ENCODE data around the gene ALK. TPM values are rescaled to one million over a fixed set of nuclear protein-coding genes. Genes with fewer than 3 reads are reported as not detected.

ALK gene
- total RNA-seq, 2 donors from 2014 or later: 0.06 to 0.25 TPM

DNA sequence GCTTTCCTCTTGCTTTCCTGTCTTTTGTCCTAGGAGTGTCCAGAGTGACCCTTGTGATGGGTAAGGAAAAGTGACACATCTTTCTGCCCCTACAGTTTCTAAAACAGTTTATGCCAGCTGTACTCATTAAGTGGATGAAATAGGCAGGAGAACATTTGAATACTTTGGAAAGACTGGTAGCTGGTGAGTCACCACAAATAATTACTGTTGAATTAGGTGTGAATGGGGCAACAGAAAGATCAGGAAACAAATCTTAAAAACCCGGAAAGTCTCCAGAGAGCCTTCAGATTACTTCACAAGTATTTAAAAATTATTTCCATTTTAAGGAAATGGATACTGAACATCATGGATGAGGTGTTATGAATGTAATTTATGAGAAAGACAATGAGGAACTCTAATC, 527.7 kb downstream of the ALK start:
- intact Hi-C loops (cut with DNase I, micrococcal nuclease): no loop called here
- ATAC-seq (no peak), DNase-seq (no peak)

- ATAC-seq: no peak
- intact Hi-C loops (cut with DNase I, micrococcal nuclease): no loop called here
- DNase-seq: no peak
Measured at GRCh38 chr2:29392774-29393173, 528.6 kb downstream of the ALK start.

DNA sequence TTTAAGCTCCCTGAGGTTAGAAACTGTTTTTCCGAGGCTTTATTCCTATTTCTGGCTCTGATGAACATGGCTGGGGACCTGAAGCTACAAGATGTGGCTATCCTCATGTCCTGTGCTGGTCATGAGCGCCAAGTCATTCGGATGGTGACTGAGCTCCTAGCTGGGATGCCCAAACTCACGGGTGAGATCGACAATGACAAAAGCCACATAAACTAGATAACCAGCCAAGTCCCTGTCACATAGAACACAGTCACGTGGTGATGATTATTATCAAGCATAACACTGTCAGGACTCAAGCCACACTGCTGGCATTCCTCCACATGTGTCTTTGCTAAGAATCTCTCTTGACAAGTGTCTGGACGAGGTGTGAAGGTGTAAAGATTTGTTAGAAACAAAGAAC, 531.2 kb downstream of the ALK start:
- intact Hi-C loops (cut with DNase I, micrococcal nuclease): no loop called here
- no peak for ATAC-seq
- DNase-seq: no peak

GRCh38 chr2:29389686-29390085, 531.7 kb downstream of the ALK start:
- intact Hi-C loops (cut with DNase I, micrococcal nuclease): no loop called here
- DNase-seq: no peak
- no peak for ATAC-seq

DNA sequence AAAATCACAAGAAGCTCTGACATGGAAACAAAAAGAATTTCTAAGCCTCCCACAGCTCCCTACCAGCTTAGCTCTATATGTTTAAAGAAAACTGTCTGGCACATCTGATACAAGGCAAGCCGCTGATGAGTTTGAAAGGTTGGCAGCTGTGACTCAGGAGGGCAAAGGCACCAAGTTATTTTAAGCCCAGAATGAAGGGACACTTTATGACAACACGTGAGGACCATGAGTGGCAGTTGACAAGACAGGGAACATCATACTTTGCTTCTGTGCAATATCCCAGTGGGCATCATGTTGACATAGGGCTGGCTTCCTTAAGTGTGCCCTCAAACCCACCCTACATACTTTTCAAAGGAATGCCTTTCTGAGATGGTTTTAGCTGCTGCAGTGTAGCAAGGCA, 533.3 kb downstream of the ALK start:
- intact Hi-C loops (cut with DNase I, micrococcal nuclease): no loop called here
- ATAC-seq (no peak), DNase-seq (no peak)

DNA sequence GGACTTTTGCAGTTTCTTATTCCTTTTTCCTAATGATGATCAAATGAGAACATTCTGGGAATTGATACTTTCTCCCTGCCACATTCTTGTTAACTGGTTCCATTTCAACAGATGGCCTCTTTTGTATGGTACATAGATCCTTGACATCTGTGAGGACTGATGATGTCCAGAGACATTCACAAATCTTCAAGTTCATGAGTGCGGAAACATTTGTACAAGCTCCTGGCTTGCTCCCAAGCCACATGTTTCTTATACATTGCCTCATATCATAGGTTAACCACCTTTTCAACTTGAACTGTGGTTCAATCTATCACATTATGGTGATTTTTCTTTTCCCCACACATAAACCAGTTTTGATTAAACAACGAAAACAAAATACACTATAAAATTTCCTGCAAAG, 538.9 kb downstream of the ALK start:
- intact Hi-C loops (cut with DNase I, micrococcal nuclease): no loop called here
- DNase-seq (no peak), ATAC-seq (no peak)

DNA sequence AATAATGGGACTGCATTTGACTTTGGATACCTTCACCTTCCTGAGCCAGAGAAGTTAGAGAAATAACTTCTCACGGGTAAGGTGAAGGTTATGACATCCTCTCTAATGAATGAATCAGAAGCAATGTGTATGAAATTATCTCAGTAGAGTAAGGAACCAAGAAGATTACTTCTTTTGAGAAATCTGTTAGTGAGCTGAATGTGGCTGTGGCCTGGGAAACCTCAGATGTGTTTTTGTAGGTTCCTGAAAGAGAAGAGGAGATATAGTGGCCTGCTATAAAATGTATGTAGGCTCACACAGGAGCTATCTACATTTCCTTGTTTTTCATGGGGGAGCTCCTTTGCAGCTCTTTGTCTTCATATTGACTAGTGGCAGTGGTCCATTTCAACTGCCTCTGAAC, 543.6 kb downstream of the ALK start:
- ATAC-seq (no peak), DNase-seq (no peak)
- intact Hi-C loops (cut with DNase I, micrococcal nuclease): no loop called here

DNA sequence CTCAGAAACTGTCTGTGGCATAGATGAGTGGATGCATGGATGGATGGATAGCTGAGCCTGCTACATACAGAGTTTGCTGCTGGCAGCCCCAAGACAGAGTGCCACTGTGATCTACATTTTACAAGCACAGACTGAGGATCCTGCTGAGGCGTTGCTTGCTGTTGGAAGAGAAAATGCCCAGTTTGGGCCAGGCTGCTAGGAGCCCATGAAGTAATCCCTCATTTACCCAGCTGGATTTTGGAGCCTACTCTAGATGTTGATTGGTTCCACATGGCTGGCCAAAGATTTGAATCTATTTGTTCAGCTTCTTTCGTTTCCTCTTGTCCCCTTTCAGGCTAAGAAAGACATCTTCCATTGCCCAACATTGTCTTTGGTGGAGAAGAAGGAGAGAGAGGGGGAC, 544.8 kb downstream of the ALK start:
- intact Hi-C loops (cut with DNase I, micrococcal nuclease): no loop called here
- ATAC-seq: no peak

GRCh38 chr2:29375843-29376242, 545.5 kb downstream of the ALK start:
- ATAC-seq (no peak), DNase-seq (no peak)
- intact Hi-C loops (cut with DNase I, micrococcal nuclease): no loop called here

More for the DNA sequence above, 544.8 kb downstream of the ALK start:
- no peak for DNase-seq

- DNase-seq (no peak), ATAC-seq (no peak)
- intact Hi-C loops (cut with DNase I, micrococcal nuclease): no loop called here
Measured at GRCh38 chr2:29374823-29375222, 546.6 kb downstream of the ALK start.

- no peak for DNase-seq
- no peak for ATAC-seq
- intact Hi-C loops (cut with DNase I, micrococcal nuclease): no loop called here
Measured at GRCh38 chr2:29373870-29374269, 547.5 kb downstream of the ALK start.

DNA sequence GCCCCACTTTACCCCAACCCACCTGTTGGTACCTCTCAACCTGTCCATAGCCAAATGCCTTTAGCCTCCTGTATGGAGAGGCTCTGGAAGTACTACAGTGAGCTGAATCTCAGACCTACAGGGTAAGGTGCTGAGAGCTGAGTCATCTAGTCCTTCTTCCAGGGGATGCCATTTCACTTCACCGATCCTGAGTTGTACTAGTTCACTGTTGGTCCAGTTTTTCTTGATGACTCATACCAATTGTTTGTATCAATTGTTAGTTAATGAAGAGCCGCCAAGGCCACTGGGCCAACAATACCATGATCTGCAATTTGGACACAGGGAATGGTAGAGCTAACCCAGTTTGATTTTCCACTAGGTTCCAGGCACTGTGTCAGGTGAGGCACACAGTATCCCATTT, 549.2 kb downstream of the ALK start:
- ATAC-seq: no peak
- intact Hi-C loops (cut with DNase I, micrococcal nuclease): no loop called here
- no peak for DNase-seq

GRCh38 chr2:29370581-29371125, 550.7 kb downstream of the ALK start:
- no peak for ATAC-seq
- DNase-seq: no peak
- intact Hi-C loops (cut with DNase I, micrococcal nuclease): no loop called here

GRCh38 chr2:29370173-29370572, 551.2 kb downstream of the ALK start:
- no peak for DNase-seq
- intact Hi-C loops (cut with DNase I, micrococcal nuclease): no loop called here
- no peak for ATAC-seq

DNA sequence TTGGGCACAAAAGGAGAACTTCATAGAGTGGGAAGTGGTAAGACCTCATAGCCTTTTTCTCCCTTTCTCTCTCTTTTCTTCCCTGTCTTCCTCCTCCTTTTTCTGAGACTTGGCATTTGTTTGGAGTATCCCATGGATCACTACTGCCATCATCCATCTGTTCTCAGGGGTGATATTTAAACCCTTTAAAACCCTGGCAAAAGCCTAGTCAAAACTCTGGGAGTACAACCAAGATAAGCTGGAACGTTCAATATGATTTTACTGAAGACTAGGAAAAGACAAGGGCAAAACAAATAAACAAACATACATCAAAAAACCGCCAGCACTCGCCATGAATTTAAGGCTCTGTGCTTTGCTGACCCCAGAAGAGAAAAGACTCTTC, 552.7 kb downstream of the ALK start:
- DNase-seq (no peak), ATAC-seq (no peak)
- intact Hi-C loops (cut with DNase I, micrococcal nuclease): no loop called here

DNA sequence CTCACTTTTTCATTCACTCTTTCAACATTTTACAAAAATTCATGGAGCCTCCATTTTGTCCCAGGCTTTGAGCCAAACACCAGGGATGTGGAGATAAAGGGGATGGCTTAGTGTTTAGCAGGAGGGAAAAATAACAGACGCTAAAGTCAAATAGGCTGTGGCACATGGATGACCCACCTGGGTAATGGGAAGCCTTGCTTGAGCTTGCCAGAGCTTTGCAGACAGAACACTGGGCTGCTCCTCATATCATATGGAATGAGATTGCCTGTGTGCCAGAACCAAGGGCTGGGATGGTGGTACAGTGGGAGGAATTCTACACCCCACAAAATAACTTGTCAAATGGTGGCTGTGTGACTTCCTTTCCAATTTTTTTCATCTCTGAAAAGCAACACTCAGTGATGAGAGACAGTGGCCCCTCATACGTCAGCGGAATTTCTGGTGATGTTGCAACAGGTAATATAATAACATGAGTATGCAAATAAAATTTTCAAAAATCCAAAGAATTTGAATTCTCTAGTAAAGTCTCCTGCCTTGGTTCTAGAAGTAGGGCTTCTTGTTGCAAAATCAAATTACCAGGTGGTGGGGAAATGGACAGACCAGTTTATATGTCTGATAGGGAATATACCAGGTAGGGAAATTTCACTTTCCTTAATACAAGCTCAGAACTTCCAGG, 553.3 kb downstream of the ALK start:
- DNase-seq (no peak), ATAC-seq (no peak)
- intact Hi-C loops (cut with DNase I, micrococcal nuclease): no loop called here

DNA sequence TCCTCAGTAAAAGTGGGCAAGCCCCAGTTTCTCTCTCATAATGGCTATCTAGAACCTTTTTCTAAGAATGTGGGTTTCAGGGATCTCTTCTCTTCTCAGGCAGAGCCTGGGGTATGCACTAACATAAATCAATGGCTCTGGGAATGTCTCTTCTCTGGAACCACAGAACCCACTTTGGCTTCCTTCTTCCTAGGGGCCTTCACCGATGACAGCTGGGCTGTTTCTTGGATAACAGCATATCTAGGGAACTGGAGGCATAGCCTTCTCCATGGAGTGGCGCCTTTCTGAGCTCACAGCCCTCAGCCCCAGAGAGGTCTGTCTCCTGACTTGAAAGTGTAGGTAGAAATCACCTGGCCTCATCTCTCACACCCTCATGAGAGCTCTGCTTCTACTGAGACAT, 558.3 kb downstream of the ALK start:
- no peak for DNase-seq

GRCh38 chr2:29361231-29361630, 560.2 kb downstream of the ALK start:
- DNase-seq: no peak
- no peak for ATAC-seq
- intact Hi-C loops (cut with DNase I, micrococcal nuclease): no loop called here

More for the DNA sequence above, 558.3 kb downstream of the ALK start:
- ATAC-seq: no peak
- intact Hi-C loops (cut with DNase I, micrococcal nuclease): no loop called here

- no peak for ATAC-seq
Measured at GRCh38 chr2:29360016-29360784, 561.2 kb downstream of the ALK start.

DNA sequence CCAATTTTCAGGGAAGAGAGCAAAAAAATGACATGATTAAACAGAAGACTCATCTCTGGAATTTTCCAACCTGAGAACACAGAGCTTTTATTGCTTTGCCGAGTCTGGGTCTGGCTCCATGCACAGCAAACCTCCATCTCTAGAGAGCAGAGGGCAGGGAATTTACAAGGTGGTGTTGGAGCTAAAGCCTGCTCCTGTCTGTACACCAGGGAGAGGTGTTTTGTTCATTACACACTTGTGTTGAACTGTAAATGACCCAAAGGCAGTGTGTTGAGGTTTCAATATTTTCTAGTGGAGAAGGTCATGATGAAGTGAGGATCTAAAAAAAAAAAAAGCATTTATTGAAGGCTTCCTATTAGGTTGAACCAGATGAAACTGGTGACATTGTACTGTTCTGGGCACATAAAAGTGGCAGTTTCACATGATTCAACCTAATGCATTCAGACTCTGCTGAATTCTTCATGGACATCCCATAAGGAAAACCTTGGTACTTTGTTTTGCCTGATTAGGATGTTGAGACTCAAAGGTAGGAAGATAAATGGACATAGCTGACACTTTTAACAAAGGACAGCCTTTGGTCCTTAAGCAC, 567.9 kb downstream of the ALK start:
- ATAC-seq (no peak), DNase-seq (no peak)
- intact Hi-C loops (cut with DNase I, micrococcal nuclease): no loop called here

More at GRCh38 chr2:29360016-29360784, 561.2 kb downstream of the ALK start:
- DNase-seq: no peak
- intact Hi-C loops (cut with DNase I, micrococcal nuclease): no loop called here

All from left colon (tissue), 2 donors.